ENCODE results near the gene NDC80. TPM values are rescaled to one million over a fixed set of nuclear protein-coding genes. Genes with fewer than 3 reads are reported as not detected.

The NDC80 gene
- polyA plus RNA-seq, 3 donors, result 23.8 to 29.0 (median 26.3) TPM

Other genes starting within 250 kb of the NDC80 start
- gene METTL4, start 52 bp upstream of the NDC80 start, polyA plus RNA-seq (ENCODE audit: insufficient read length in 3 of 3), result 10 to 100 TPM; 15.4 to 18.6 (median 16.7) TPM
- gene SMCHD1, start 84.2 kb downstream of the NDC80 start, polyA plus RNA-seq (ENCODE audit: insufficient read length in 3 of 3), result 10 to 100 TPM; 55.0 to 78.4 (median 64.7) TPM

Measured in renal pelvis (tissue), 3 donors.